SK-N-SH treated with all-trans-retinoic acid at 6 μM for 48 hours (cell line): ENCODE results near the gene PPIB.

ENCODE experiments used
- ATAC-seq: fragments of 200-7000 bp; cut with Tn5 transposase; 3 replicates; pipeline ENCODE4 v1.9.1; 2020; ENCODE audit warnings: mild to moderate bottlenecking, moderate library complexity
- ARNTL ChIP-seq: fragments of 450-650 bp; formaldehyde crosslinking; IDR thresholded peaks from 2 replicates; pipeline ENCODE4 v1.5.0; 2020; ENCODE audit warnings: low read depth, mild to moderate bottlenecking, moderate library complexity, borderline replicate concordance
- BACH2 ChIP-seq: fragments of 250-450 bp; sonication (Bioruptor Pico); IDR thresholded peaks from 2 replicates; pipeline ENCODE4 v1.9.0; 2021; ENCODE audit warnings: mild to moderate bottlenecking, borderline replicate concordance
- CREB5 ChIP-seq: fragments of 250-450 bp; sonication (Bioruptor Pico); IDR thresholded peaks from 2 replicates; pipeline ENCODE4 v1.5.1; 2020; ENCODE audit warnings: low read depth, mild to moderate bottlenecking, moderate library complexity
- ESRRG ChIP-seq: fragments of 250-450 bp; sonication (Bioruptor Pico); IDR thresholded peaks from 2 replicates; pipeline ENCODE4 v1.6.1; 2021; ENCODE audit warnings: mild to moderate bottlenecking
- GLIS3 ChIP-seq: fragments of 250-450 bp; sonication (Bioruptor Pico); IDR thresholded peaks from 2 replicates; pipeline ENCODE4 v1.5.0; 2020; ENCODE audit warnings: mild to moderate bottlenecking, moderate library complexity
- ISL1 ChIP-seq: fragments of 250-450 bp; sonication (Bioruptor Pico); IDR thresholded peaks from 2 replicates; pipeline ENCODE4 v2.1.2; 2022; ENCODE audit warnings: mild to moderate bottlenecking, moderate library complexity
- OSR1 ChIP-seq: fragments of 250-450 bp; sonication (Bioruptor Pico); IDR thresholded peaks from 2 replicates; pipeline ENCODE4 v1.8.0; 2022; ENCODE audit warnings: moderate library complexity, mild to moderate bottlenecking, inconsistent platforms
- POU6F1 ChIP-seq: fragments of 250-450 bp; sonication (Bioruptor Pico); IDR thresholded peaks from 2 replicates; pipeline ENCODE4 v1.8.0; 2021; ENCODE audit warnings: low read depth, mild to moderate bottlenecking, moderate library complexity, borderline replicate concordance
- PPARA ChIP-seq: fragments of 250-450 bp; sonication (Bioruptor Pico); IDR thresholded peaks from 2 replicates; pipeline ENCODE4 v1.5.0; 2020; ENCODE audit warnings: mild to moderate bottlenecking, borderline replicate concordance
- RARB ChIP-seq: fragments of 250-450 bp; sonication (Bioruptor Pico); IDR thresholded peaks from 2 replicates; pipeline ENCODE4 v1.8.0; 2021; ENCODE audit warnings: mild to moderate bottlenecking, moderate library complexity
- SNAI2 ChIP-seq: fragments of 250-450 bp; sonication (Bioruptor Pico); IDR thresholded peaks from 2 replicates; pipeline ENCODE4 v1.5.0; 2020; ENCODE audit warnings: mild to moderate bottlenecking, moderate library complexity
- TCF4 ChIP-seq: fragments of 250-450 bp; sonication (Bioruptor Pico); IDR thresholded peaks from 2 replicates; pipeline ENCODE4 v1.8.0; 2021; ENCODE audit warnings: mild to moderate bottlenecking, moderate library complexity, borderline replicate concordance
- TOX ChIP-seq: fragments of 250-450 bp; sonication (Bioruptor Pico); IDR thresholded peaks from 2 replicates; pipeline ENCODE4 v1.8.0; 2021; ENCODE audit warnings: mild to moderate bottlenecking, moderate library complexity, borderline replicate concordance
- ZC3H10 ChIP-seq: fragments of 250-450 bp; sonication (Bioruptor Pico); IDR thresholded peaks from 2 replicates; pipeline ENCODE4 v1.5.1; 2021; ENCODE audit warnings: mild to moderate bottlenecking, moderate library complexity
- ZFP3 ChIP-seq: fragments of 250-450 bp; sonication (Bioruptor Pico); IDR thresholded peaks from 2 replicates; pipeline ENCODE4 v1.5.0; 2020; ENCODE audit warnings: mild to moderate bottlenecking, moderate library complexity
- ZFP30 ChIP-seq: fragments of 450-650 bp; formaldehyde crosslinking; IDR thresholded peaks from 2 replicates; pipeline ENCODE4 v1.5.0; 2022; ENCODE audit warnings: mild to moderate bottlenecking, moderate library complexity
- ZNF565 ChIP-seq: fragments of 450-650 bp; formaldehyde crosslinking; conservative IDR thresholded peaks from 2 replicates; pipeline ENCODE4 v1.5.0; 2020; ENCODE audit warnings: low read depth, mild to moderate bottlenecking, moderate library complexity
- ZNF70 ChIP-seq: fragments of 450-650 bp; formaldehyde crosslinking; IDR thresholded peaks from 2 replicates; pipeline ENCODE4 v1.5.0; 2020; ENCODE audit warnings: mild to moderate bottlenecking, moderate library complexity
- ZNF8 ChIP-seq: fragments of 450-650 bp; formaldehyde crosslinking; IDR thresholded peaks from 2 replicates; pipeline ENCODE4 v1.5.0; 2020; ENCODE audit warnings: mild to moderate bottlenecking, moderate library complexity
- TF ChIP-seq, protein P1 (sequence below): fragments of 250-450 bp; sonication (Bioruptor Pico); IDR thresholded peaks from 2 replicates; pipeline ENCODE4 v1.5.0; 2020; ENCODE audit warnings: mild to moderate bottlenecking, moderate library complexity
- TF ChIP-seq, protein P2 (sequence below): fragments of 250-450 bp; sonication (Bioruptor Pico); IDR thresholded peaks from 2 replicates; pipeline ENCODE4 v1.5.1; 2021; ENCODE audit warnings: mild to moderate bottlenecking, moderate library complexity
- TF ChIP-seq, protein P3 (sequence below): fragments of 250-450 bp; sonication (Bioruptor Pico); IDR thresholded peaks from 2 replicates; pipeline ENCODE4 v1.8.0; 2020; ENCODE audit warnings: mild to moderate bottlenecking, moderate library complexity, borderline replicate concordance

Gene PPIB

GRCh38 chr15:64131547-64131946, 31.3 kb downstream of the PPIB start:
- TF ChIP-seq ZNF8 (CRISPR knock-in tag) (no peak), ARNTL (CRISPR knock-in tag) (no peak), TOX (CRISPR knock-in tag) (no peak), ZFP30 (CRISPR knock-in tag) (no peak), ZC3H10 (CRISPR knock-in tag) (no peak), OSR1 (CRISPR knock-in tag) (no peak), ZNF565 (CRISPR knock-in tag) (no peak), ISL1 (CRISPR knock-in tag) (no peak), SNAI2 (CRISPR knock-in tag) (no peak), PPARA (CRISPR knock-in tag) (no peak), RARB (CRISPR knock-in tag) (no peak), POU6F1 (CRISPR knock-in tag) (no peak), BACH2 (no peak), ZFP3 (no peak), ZNF70 (CRISPR knock-in tag) (no peak), GLIS3 (CRISPR knock-in tag) (no peak), ESRRG (CRISPR knock-in tag) (no peak)
- TF ChIP-seq, protein P1, sequence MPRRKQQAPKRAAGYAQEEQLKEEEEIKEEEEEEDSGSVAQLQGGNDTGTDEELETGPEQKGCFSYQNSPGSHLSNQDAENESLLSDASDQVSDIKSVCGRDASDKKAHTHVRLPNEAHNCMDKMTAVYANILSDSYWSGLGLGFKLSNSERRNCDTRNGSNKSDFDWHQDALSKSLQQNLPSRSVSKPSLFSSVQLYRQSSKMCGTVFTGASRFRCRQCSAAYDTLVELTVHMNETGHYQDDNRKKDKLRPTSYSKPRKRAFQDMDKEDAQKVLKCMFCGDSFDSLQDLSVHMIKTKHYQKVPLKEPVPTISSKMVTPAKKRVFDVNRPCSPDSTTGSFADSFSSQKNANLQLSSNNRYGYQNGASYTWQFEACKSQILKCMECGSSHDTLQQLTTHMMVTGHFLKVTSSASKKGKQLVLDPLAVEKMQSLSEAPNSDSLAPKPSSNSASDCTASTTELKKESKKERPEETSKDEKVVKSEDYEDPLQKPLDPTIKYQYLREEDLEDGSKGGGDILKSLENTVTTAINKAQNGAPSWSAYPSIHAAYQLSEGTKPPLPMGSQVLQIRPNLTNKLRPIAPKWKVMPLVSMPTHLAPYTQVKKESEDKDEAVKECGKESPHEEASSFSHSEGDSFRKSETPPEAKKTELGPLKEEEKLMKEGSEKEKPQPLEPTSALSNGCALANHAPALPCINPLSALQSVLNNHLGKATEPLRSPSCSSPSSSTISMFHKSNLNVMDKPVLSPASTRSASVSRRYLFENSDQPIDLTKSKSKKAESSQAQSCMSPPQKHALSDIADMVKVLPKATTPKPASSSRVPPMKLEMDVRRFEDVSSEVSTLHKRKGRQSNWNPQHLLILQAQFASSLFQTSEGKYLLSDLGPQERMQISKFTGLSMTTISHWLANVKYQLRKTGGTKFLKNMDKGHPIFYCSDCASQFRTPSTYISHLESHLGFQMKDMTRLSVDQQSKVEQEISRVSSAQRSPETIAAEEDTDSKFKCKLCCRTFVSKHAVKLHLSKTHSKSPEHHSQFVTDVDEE (CRISPR knock-in tag): no peak
- TF ChIP-seq, protein P2, sequence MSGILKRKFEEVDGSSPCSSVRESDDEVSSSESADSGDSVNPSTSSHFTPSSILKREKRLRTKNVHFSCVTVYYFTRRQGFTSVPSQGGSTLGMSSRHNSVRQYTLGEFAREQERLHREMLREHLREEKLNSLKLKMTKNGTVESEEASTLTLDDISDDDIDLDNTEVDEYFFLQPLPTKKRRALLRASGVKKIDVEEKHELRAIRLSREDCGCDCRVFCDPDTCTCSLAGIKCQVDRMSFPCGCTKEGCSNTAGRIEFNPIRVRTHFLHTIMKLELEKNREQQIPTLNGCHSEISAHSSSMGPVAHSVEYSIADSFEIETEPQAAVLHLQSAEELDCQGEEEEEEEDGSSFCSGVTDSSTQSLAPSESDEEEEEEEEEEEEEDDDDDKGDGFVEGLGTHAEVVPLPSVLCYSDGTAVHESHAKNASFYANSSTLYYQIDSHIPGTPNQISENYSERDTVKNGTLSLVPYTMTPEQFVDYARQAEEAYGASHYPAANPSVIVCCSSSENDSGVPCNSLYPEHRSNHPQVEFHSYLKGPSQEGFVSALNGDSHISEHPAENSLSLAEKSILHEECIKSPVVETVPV (CRISPR knock-in tag): no peak
- TF ChIP-seq, protein P3, sequence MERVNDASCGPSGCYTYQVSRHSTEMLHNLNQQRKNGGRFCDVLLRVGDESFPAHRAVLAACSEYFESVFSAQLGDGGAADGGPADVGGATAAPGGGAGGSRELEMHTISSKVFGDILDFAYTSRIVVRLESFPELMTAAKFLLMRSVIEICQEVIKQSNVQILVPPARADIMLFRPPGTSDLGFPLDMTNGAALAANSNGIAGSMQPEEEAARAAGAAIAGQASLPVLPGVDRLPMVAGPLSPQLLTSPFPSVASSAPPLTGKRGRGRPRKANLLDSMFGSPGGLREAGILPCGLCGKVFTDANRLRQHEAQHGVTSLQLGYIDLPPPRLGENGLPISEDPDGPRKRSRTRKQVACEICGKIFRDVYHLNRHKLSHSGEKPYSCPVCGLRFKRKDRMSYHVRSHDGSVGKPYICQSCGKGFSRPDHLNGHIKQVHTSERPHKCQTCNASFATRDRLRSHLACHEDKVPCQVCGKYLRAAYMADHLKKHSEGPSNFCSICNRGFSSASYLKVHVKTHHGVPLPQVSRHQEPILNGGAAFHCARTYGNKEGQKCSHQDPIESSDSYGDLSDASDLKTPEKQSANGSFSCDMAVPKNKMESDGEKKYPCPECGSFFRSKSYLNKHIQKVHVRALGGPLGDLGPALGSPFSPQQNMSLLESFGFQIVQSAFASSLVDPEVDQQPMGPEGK (CRISPR knock-in tag): no peak
- ATAC-seq: no peak

DNA sequence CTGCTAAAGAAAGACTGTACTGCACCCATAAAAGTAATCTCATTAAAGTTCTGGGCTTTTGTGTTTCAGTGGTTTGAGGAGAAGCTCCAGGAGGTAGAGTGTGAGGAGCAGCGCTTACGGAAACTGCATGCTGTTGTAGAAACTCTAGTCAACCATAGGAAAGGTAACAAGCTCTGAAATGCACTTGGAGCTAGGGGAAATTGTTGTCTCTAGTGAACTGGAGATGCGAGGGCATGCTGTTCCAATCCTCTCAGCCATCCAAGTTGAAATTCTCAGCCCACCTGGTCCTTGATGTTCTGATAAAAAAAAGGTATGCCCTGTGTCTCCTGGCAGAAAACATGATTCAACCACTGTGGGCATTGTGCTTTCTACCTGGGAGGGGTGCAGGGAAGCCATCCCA, 32.7 kb downstream of the PPIB start:
- TF ChIP-seq, protein P2 (CRISPR knock-in tag): no peak
- TF ChIP-seq TOX (CRISPR knock-in tag) (no peak), CREB5 (CRISPR knock-in tag) (no peak), OSR1 (CRISPR knock-in tag) (no peak), ZFP30 (CRISPR knock-in tag) (no peak), ZC3H10 (CRISPR knock-in tag) (no peak), ZNF565 (CRISPR knock-in tag) (no peak), POU6F1 (CRISPR knock-in tag) (no peak), RARB (CRISPR knock-in tag) (no peak), TCF4 (CRISPR knock-in tag) (no peak)
- TF ChIP-seq, protein P1 (CRISPR knock-in tag): no peak
- TF ChIP-seq, protein P3 (CRISPR knock-in tag): no peak
- no peak for ATAC-seq
